HEK293 (cell line): ENCODE data around the gene RNASEH2C.

Source experiments
- CTCF ChIA-PET: fragments of 350-600 bp; formaldehyde crosslinking; extraction: SDS; loops from one replicate; lab custom pipeline; 2021; ENCODE audit warnings: antibody characterized with exemption; lab: Yijun Ruan, JAX
- POLR2A ChIA-PET: fragments of 300-600 bp; formaldehyde crosslinking; extraction: SDS; loops from one replicate; lab custom pipeline; 2020; ENCODE audit warnings: antibody characterized with exemption, inconsistent platforms; lab: Yijun Ruan, JAX
- H3K27ac ChIP-seq: fragments of 200-500 bp; sonication (Bioruptor generic); 2 replicates; pipeline ENCODE4 v1.5.1; 2014; ENCODE audit warnings: low read depth, low read length, control low read depth, inconsistent platforms; ENCODE audit errors: extremely low read depth
- H3K36me3 ChIP-seq, 2 experiments: fragments of 200-500 bp in 1 of 2; sonication (Bioruptor generic) in 1 of 2; 1 replicate in 1 of 2; 2 replicates in 1 of 2; pipeline ENCODE4 v1.5.1; 2014 to 2017; ENCODE audit warnings: inconsistent platforms in 2 of 2, low read length in 2 of 2; ENCODE audit not compliant: control insufficient read depth in 2 of 2, insufficient read depth in 1 of 2
- H3K4me1 ChIP-seq: fragments of 200-500 bp; sonication (Bioruptor generic); 2 replicates; pipeline ENCODE4 v1.5.1; 2014; ENCODE audit warnings: mild to moderate bottlenecking, low read length, inconsistent platforms; ENCODE audit not compliant: control insufficient read depth, insufficient read depth
- H3K4me3 ChIP-seq: 2 replicates; pipeline ENCODE4 v1.5.1; 2011; ENCODE audit warnings: low read depth, mild to moderate bottlenecking, control low read depth, low read length, moderate library complexity
- H3K9me3 ChIP-seq: fragments of 200-500 bp; sonication (Bioruptor generic); 2 replicates; pipeline ENCODE4 v1.5.1; 2014; ENCODE audit warnings: low read depth, low read length, inconsistent platforms; ENCODE audit not compliant: control insufficient read depth, insufficient read depth
- EGR2 ChIP-seq: fragments of 450-650 bp; formaldehyde crosslinking; IDR thresholded peaks from 2 replicates; pipeline ENCODE4 v1.5.1; 2016; ENCODE audit warnings: low read depth, missing biosample characterization, missing genetic modification characterization
- GLI4 ChIP-seq: fragments of 450-650 bp; formaldehyde crosslinking; IDR thresholded peaks from 2 replicates; pipeline ENCODE4 v1.5.1; 2016; ENCODE audit warnings: missing biosample characterization, missing genetic modification characterization
- GLIS1 ChIP-seq: fragments of 450-650 bp; formaldehyde crosslinking; IDR thresholded peaks from 2 replicates; pipeline ENCODE4 v1.5.1; 2016; ENCODE audit warnings: missing biosample characterization, missing genetic modification characterization
- GLIS2 ChIP-seq: fragments of 450-650 bp; formaldehyde crosslinking; IDR thresholded peaks from 2 replicates; pipeline ENCODE4 v1.5.1; 2016; ENCODE audit warnings: missing biosample characterization, missing genetic modification characterization
- HIC1 ChIP-seq: fragments of 450-650 bp; formaldehyde crosslinking; IDR thresholded peaks from 2 replicates; pipeline ENCODE4 v1.5.1; 2016; ENCODE audit warnings: missing biosample characterization, missing genetic modification characterization
- YY1 ChIP-seq: fragments of 450-650 bp; formaldehyde crosslinking; IDR thresholded peaks from 2 replicates; pipeline ENCODE4 v1.5.1; 2018; ENCODE audit warnings: missing biosample characterization, missing genetic modification characterization
- ZBTB8A ChIP-seq: fragments of 450-650 bp; formaldehyde crosslinking; IDR thresholded peaks from 2 replicates; pipeline ENCODE4 v1.5.1; 2016; ENCODE audit warnings: missing biosample characterization, missing genetic modification characterization
- ZFP69B ChIP-seq: fragments of 450-650 bp; formaldehyde crosslinking; IDR thresholded peaks from 2 replicates; pipeline ENCODE4 v1.5.1; 2016; ENCODE audit warnings: missing biosample characterization, missing genetic modification characterization
- ZNF157 ChIP-seq: fragments of 450-650 bp; formaldehyde crosslinking; IDR thresholded peaks from 2 replicates; pipeline ENCODE4 v1.5.1; 2016; ENCODE audit warnings: missing biosample characterization, missing genetic modification characterization
- ZNF24 ChIP-seq: fragments of 450-650 bp; formaldehyde crosslinking; IDR thresholded peaks from 2 replicates; pipeline ENCODE4 v1.5.1; 2016; ENCODE audit warnings: missing biosample characterization, missing genetic modification characterization
- ZNF266 ChIP-seq: fragments of 450-650 bp; formaldehyde crosslinking; IDR thresholded peaks from 2 replicates; pipeline ENCODE4 v1.5.1; 2016; ENCODE audit warnings: missing biosample characterization, missing genetic modification characterization, low read depth
- ZNF324 ChIP-seq: fragments of 450-650 bp; formaldehyde crosslinking; IDR thresholded peaks from 2 replicates; pipeline ENCODE4 v1.5.1; 2016; ENCODE audit warnings: missing biosample characterization, missing genetic modification characterization
- ZNF423 ChIP-seq: fragments of 450-650 bp; formaldehyde crosslinking; IDR thresholded peaks from 2 replicates; pipeline ENCODE4 v1.5.1; 2016; ENCODE audit warnings: missing biosample characterization, missing genetic modification characterization
- ZNF529 ChIP-seq: fragments of 450-650 bp; formaldehyde crosslinking; IDR thresholded peaks from 2 replicates; pipeline ENCODE4 v1.5.1; 2017; ENCODE audit warnings: missing genetic modification characterization, missing biosample characterization; ENCODE audit not compliant: insufficient replicate concordance
- ZNF548 ChIP-seq: fragments of 450-650 bp; formaldehyde crosslinking; IDR thresholded peaks from 2 replicates; pipeline ENCODE4 v1.5.1; 2016; ENCODE audit warnings: missing biosample characterization, missing genetic modification characterization
- ZNF621 ChIP-seq: fragments of 450-650 bp; formaldehyde crosslinking; IDR thresholded peaks from 2 replicates; pipeline ENCODE4 v1.5.1; 2017; ENCODE audit warnings: missing biosample characterization, missing genetic modification characterization
- ZNF629 ChIP-seq: fragments of 450-650 bp; formaldehyde crosslinking; IDR thresholded peaks from 2 replicates; pipeline ENCODE4 v1.5.1; 2017; ENCODE audit warnings: missing biosample characterization, missing genetic modification characterization
- ZNF692 ChIP-seq: fragments of 450-650 bp; formaldehyde crosslinking; IDR thresholded peaks from 2 replicates; pipeline ENCODE4 v1.5.1; 2016; ENCODE audit warnings: missing biosample characterization, missing genetic modification characterization
- ZNF701 ChIP-seq: fragments of 450-650 bp; formaldehyde crosslinking; IDR thresholded peaks from 2 replicates; pipeline ENCODE4 v1.5.1; 2016; ENCODE audit warnings: missing biosample characterization, missing genetic modification characterization
- ZNF843 ChIP-seq: fragments of 450-650 bp; formaldehyde crosslinking; IDR thresholded peaks from 2 replicates; pipeline ENCODE4 v1.5.1; 2016; ENCODE audit warnings: missing biosample characterization, missing genetic modification characterization
- TF ChIP-seq, protein P1 (sequence below): fragments of 450-650 bp; formaldehyde crosslinking; IDR thresholded peaks from 2 replicates; pipeline ENCODE4 v1.5.1; 2016; ENCODE audit warnings: missing biosample characterization, missing genetic modification characterization, borderline replicate concordance
- TF ChIP-seq, protein P2 (sequence below): sonication (generic); formaldehyde crosslinking; IDR thresholded peaks from 2 replicates; pipeline ENCODE4 v1.8.1; 2022; ENCODE audit warnings: mild to moderate bottlenecking, moderate library complexity, missing genetic modification reagents
- TF ChIP-seq, protein P3 (sequence below): fragments of 450-650 bp; formaldehyde crosslinking; IDR thresholded peaks from 2 replicates; pipeline ENCODE4 v1.5.1; 2017; ENCODE audit warnings: missing biosample characterization, missing genetic modification characterization
- TF ChIP-seq, protein P4 (sequence below): fragments of 450-650 bp; formaldehyde crosslinking; IDR thresholded peaks from 2 replicates; pipeline ENCODE4 v1.5.1; 2016; ENCODE audit warnings: missing biosample characterization, missing genetic modification characterization

The RNASEH2C gene

DNA sequence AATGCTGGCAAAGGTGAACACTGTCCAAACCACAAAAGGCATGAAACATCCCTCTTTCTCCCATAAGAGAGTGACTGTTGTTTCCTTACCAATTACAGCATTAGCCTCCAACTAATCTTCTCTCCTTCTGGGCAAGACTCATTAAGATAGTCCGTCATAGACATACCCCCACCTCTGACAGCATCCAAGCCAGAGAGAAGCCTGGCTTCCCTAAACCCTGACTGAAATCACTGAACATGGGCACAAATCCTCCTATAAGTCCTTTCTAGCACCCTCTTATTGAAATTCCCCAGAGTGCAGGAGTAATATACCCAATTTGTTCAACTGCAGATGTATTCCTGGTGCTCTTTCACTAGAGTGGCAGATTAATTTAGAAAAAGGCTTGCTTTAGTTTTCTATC, 1.7 kb upstream of the RNASEH2C start:
- Histone ChIP-seq H3K36me3 (peaks cover 0 to 28% of the 10 kb centered on the region in 2 experiments; a peak in 2 of 3 replicates), H3K4me1 (no peaks in the 10 kb centered on the region), H3K9me3 (no peaks in the 10 kb centered on the region), H3K4me3 (no peak overlapping the region)
- POLR2A ChIA-PET, result interaction anchor here (0.6 kb wide), 1 partner anchor 74 kb away, joined by 3 read pairs; no protein-coding TSS in a partner anchor
- TF ChIP-seq ZNF24 (no peak), YY1 (tag by site-specific recombination) (no peak), ZNF423 (tag by site-specific recombination) (no peak), ZNF529 (tag by site-specific recombination) (no peak), ZNF621 (tag by site-specific recombination) (no peak), ZNF701 (no peak), ZNF843 (tag by site-specific recombination) (no peak), ZNF324 (tag by site-specific recombination) (no peak), ZFP69B (tag by site-specific recombination) (no peak), ZNF157 (tag by site-specific recombination) (no peak), EGR2 (tag by site-specific recombination) (no peak), GLIS2 (tag by site-specific recombination) (no peak), ZBTB8A (tag by site-specific recombination) (no peak), ZNF629 (tag by site-specific recombination) (no peak), ZNF548 (tag by site-specific recombination) (no peak), HIC1 (tag by site-specific recombination) (no peak), GLIS1 (no peak), ZNF692 (tag by site-specific recombination) (no peak)
- TF ChIP-seq, protein P1, sequence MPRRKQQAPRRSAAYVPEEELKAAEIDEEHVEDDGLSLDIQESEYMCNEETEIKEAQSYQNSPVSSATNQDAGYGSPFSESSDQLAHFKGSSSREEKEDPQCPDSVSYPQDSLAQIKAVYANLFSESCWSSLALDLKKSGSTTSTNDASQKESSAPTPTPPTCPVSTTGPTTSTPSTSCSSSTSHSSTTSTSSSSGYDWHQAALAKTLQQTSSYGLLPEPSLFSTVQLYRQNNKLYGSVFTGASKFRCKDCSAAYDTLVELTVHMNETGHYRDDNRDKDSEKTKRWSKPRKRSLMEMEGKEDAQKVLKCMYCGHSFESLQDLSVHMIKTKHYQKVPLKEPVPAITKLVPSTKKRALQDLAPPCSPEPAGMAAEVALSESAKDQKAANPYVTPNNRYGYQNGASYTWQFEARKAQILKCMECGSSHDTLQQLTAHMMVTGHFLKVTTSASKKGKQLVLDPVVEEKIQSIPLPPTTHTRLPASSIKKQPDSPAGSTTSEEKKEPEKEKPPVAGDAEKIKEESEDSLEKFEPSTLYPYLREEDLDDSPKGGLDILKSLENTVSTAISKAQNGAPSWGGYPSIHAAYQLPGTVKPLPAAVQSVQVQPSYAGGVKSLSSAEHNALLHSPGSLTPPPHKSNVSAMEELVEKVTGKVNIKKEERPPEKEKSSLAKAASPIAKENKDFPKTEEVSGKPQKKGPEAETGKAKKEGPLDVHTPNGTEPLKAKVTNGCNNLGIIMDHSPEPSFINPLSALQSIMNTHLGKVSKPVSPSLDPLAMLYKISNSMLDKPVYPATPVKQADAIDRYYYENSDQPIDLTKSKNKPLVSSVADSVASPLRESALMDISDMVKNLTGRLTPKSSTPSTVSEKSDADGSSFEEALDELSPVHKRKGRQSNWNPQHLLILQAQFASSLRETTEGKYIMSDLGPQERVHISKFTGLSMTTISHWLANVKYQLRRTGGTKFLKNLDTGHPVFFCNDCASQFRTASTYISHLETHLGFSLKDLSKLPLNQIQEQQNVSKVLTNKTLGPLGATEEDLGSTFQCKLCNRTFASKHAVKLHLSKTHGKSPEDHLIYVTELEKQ, result no peak
- TF ChIP-seq, all 188 proteins: peak for 0
- no peak overlapping the region for H3K27ac ChIP-seq
- CTCF ChIA-PET, result interaction anchor here (0.6 to 1.4 kb wide), 5 partner anchors 48 to 394 kb away, joined by 3 to 5 read pairs (median 4); no protein-coding TSS in a partner anchor

DNA sequence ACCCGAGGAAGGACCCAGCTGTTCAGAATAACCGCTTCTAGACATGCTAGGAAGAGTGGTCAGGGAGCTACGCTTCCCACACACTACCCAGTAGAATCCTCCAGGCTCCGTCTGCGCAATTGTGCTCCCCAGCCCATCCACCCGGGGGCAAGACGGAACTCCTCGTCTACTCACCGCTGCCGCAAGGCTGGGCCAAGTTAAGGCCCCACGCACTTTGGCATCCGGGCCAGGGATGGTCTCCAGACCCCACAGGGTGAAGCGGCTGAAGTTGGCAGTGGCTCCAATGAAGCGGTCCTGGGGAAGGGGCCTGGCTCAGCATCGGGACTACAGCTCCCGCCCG, 757 bp downstream of the RNASEH2C start:
- H3K4me1 ChIP-seq, result no peaks in the 10 kb centered on the region
- peaks cover 0 to 52% of the 10 kb centered on the region in 2 experiments; a peak in 2 of 3 replicates for H3K36me3 ChIP-seq
- H3K9me3 ChIP-seq, result no peaks in the 10 kb centered on the region
- CTCF ChIA-PET, result interaction anchor here (0.5 to 2.2 kb wide), 12 partner anchors 9 to 303 kb away, joined by 3 to 17 read pairs (median 4); partner anchors contain the start of gene FIBP
- peak overlapping the region; percentile 76; the same call in 1 of the 2 replicates for H3K27ac ChIP-seq
- POLR2A ChIA-PET, result interaction anchor here (0.5 to 2.5 kb wide), 24 partner anchors 8 to 331 kb away, joined by 3 to 55 read pairs (median 4); partner anchors contain the start of genes AP5B1, CFL1, FAM89B and FIBP
- peak overlapping the region; percentile 90 for H3K4me3 ChIP-seq
- TF ChIP-seq, protein P2, sequence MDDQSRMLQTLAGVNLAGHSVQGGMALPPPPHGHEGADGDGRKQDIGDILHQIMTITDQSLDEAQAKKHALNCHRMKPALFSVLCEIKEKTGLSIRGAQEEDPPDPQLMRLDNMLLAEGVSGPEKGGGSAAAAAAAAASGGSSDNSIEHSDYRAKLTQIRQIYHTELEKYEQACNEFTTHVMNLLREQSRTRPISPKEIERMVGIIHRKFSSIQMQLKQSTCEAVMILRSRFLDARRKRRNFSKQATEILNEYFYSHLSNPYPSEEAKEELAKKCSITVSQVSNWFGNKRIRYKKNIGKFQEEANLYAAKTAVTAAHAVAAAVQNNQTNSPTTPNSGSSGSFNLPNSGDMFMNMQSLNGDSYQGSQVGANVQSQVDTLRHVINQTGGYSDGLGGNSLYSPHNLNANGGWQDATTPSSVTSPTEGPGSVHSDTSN, result 0 out of 2 replicates have a peak, but pooled peaks have one; percentile 11
- TF ChIP-seq ZNF266 (no peak), GLI4 (tag by site-specific recombination) (no peak), ZNF548 (tag by site-specific recombination) (no peak), GLIS2 (tag by site-specific recombination) (peak; percentile 60)
- TF ChIP-seq, protein P3, sequence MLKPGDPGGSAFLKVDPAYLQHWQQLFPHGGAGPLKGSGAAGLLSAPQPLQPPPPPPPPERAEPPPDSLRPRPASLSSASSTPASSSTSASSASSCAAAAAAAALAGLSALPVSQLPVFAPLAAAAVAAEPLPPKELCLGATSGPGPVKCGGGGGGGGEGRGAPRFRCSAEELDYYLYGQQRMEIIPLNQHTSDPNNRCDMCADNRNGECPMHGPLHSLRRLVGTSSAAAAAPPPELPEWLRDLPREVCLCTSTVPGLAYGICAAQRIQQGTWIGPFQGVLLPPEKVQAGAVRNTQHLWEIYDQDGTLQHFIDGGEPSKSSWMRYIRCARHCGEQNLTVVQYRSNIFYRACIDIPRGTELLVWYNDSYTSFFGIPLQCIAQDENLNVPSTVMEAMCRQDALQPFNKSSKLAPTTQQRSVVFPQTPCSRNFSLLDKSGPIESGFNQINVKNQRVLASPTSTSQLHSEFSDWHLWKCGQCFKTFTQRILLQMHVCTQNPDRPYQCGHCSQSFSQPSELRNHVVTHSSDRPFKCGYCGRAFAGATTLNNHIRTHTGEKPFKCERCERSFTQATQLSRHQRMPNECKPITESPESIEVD (tag by site-specific recombination), result no peak
- TF ChIP-seq, protein P4, sequence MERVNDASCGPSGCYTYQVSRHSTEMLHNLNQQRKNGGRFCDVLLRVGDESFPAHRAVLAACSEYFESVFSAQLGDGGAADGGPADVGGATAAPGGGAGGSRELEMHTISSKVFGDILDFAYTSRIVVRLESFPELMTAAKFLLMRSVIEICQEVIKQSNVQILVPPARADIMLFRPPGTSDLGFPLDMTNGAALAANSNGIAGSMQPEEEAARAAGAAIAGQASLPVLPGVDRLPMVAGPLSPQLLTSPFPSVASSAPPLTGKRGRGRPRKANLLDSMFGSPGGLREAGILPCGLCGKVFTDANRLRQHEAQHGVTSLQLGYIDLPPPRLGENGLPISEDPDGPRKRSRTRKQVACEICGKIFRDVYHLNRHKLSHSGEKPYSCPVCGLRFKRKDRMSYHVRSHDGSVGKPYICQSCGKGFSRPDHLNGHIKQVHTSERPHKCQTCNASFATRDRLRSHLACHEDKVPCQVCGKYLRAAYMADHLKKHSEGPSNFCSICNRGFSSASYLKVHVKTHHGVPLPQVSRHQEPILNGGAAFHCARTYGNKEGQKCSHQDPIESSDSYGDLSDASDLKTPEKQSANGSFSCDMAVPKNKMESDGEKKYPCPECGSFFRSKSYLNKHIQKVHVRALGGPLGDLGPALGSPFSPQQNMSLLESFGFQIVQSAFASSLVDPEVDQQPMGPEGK, result peak; percentile 5; the same call in 1 of the 2 replicates
